Sigmoid colon (tissue), 7 donors: ENCODE measurements around the gene TMED1. TPM values are rescaled to one million over a fixed set of nuclear protein-coding genes. Genes with fewer than 3 reads are reported as not detected.

Source experiments
- DNase-seq: peaks from one replicate; pipeline ENCODE4 v3.0.0-alpha.2; 2019
- H3K27ac ChIP-seq, 4 donors: fragments of 200-600 bp; sonication (generic); one replicate each; pipeline ENCODE4 v1.5.1; 2016 to 2019; ENCODE audit warnings: mild to moderate bottlenecking in 1 of 4
- H3K27me3 ChIP-seq, 3 donors: fragments of 200-600 bp; sonication (generic); one replicate each; pipeline ENCODE4 v1.5.1; 2019; ENCODE audit warnings: mild to moderate bottlenecking in 1 of 3
- H3K36me3 ChIP-seq, 4 donors: fragments of 200-600 bp; sonication (generic); one replicate each; pipeline ENCODE4 v1.5.1; 2016 to 2019
- H3K4me1 ChIP-seq, 4 donors: fragments of 200-600 bp; sonication (generic); one replicate each; pipeline ENCODE4 v1.5.1; 2017 to 2019
- H3K4me3 ChIP-seq, 4 donors: fragments of 200-600 bp; sonication (generic); one replicate each; pipeline ENCODE4 v1.5.1; 2017 to 2019; ENCODE audit warnings: mild to moderate bottlenecking in 2 of 4, moderate library complexity in 1 of 4
- H3K9me3 ChIP-seq, 4 donors: fragments of 200-600 bp in 3 of 4; sonication (generic) in 3 of 4; one replicate each; pipeline versions ENCODE4 v1.5.1 to v1.6.1; 2013 to 2019
- CTCF ChIP-seq, 4 experiments: fragments of 450-650 bp in 3 of 4; fragments of 200-600 bp in 1 of 4; IDR thresholded peaks; one replicate each; pipeline ENCODE4 v1.5.1; 2016 to 2019; ENCODE audit warnings: antibody characterized with exemption in 4 of 4, mild to moderate bottlenecking in 3 of 4, moderate library complexity in 2 of 4
- EP300 ChIP-seq, 4 donors: sonication (generic); formaldehyde crosslinking; IDR thresholded peaks; one replicate each; pipeline ENCODE4 v1.6.1; 2017; ENCODE audit warnings: antibody characterized with exemption in 4 of 4
- POLR2A ChIP-seq, 2 donors: fragments of 450-650 bp; IDR thresholded peaks; one replicate each; pipeline ENCODE4 v1.6.1; 2016; ENCODE audit warnings: antibody characterized with exemption in 2 of 2, mild to moderate bottlenecking in 2 of 2, moderate library complexity in 2 of 2
- POLR2AphosphoS5 ChIP-seq, 4 donors: sonication (generic); formaldehyde crosslinking; IDR thresholded peaks; one replicate each; pipeline ENCODE4 v1.6.1; 2017; ENCODE audit warnings: antibody characterized with exemption in 4 of 4
- WGBS, 2 donors: extraction: QIAGEN DNeasy Blood & Tissue Kit; methylation state at CpG; one replicate each; pipeline ENCODE4 v1.1.7; 2013; 5-methylcytosine and 5-hydroxymethylcytosine counted together
- intact Hi-C: fragments of 100-400 bp; cut with DNase I; formaldehyde crosslinking; loops from one replicate; pipeline ENCODE4 v1.15.1; 2023
- polyA plus RNA-seq, 3 donors: library from polyadenylated mRNA; stranded (reverse); fragments of 200-250 nt; gene quantifications; one replicate each; pipeline ENCODE4 v1.2.3, GENCODE V29; 2013
- total RNA-seq, 4 donors: library from RNA; depleted of rRNA; stranded (reverse); fragments of >200 nt; gene quantifications; one replicate each; pipeline ENCODE4 v1.1.0, GENCODE V29; 2016
- donor health status: healthy with polysubstance abuse.
- donor health status: Bipolar disorder and iron deficiency.
- donor health status: healthy.

Gene TMED1
- total and polyA plus RNA-seq, 7 donors = 10.8 to 35.3 (median 21.8) TPM

GRCh38 chr19:10809651-10810285 is 26.2 kb downstream of the TMED1 start:
- H3K27me3 ChIP-seq = no peaks in the 10 kb centered on the region
- TF ChIP-seq CTCF (IDR thresholded peaks at IDR 0.05) (no peak), POLR2A (IDR thresholded peaks at IDR 0.05) (no peak), EP300 (IDR thresholded peaks at IDR 0.05) (no peak), POLR2AphosphoS5 (IDR thresholded peaks at IDR 0.05) (no peak)
- H3K36me3 ChIP-seq = peaks cover 0 to 90% (median 30%) of the 10 kb centered on the region in 4 donors
- peaks cover 0 to 16% (median 11%) of the 10 kb centered on the region in 4 donors for H3K4me1 ChIP-seq
- H3K9me3 ChIP-seq = no peaks in the 10 kb centered on the region
- no peak for DNase-seq
- 81 to 88% methylated on average over 15 of the region's 15 CpGs for WGBS, 2 donors
- no peak overlapping the region for H3K4me3 ChIP-seq
- no peak overlapping the region for H3K27ac ChIP-seq
- intact Hi-C loops = no loop called here

DNA sequence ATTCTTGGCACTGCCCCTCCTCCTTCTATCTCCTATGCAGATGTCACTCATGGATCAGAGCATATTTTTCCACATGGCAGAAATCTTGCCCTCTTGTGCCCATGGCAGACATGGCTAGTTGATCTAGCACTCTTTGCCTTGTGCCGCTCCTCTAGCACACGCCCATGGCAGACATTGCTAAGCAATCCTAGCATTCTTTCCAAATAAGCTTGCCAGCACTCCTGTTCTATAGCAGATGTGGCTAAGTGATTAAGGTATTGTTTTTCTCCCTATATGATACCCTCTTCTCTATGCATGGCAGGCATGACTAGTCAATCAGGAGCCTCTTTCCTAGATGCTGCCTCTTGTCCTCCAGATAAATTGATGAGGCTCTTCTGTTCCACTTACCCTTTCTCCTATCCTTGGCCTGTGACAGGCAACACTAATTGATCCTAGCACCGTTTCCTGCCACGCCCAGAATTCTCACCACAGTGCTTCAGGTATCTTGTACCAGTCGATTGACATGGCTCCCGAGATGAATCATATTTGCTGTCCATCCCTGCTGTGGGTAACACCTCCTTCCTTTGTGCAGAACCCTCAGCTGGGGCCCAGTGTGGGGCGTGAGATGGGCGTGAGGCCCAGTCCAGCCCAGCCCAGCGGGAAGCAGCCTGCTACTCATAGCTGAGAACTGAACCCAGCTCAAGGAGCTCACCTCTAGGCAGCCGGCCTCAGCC is 26.9 kb downstream of the TMED1 start:
- TF ChIP-seq POLR2A (IDR thresholded peaks at IDR 0.05) = no peak
- 60 to 64% methylated on average over 10 of the region's 10 CpGs for WGBS, 2 donors
- Histone ChIP-seq H3K4me3 (no peak overlapping the region), H3K36me3 (peaks cover 5 to 90% (median 32%) of the 10 kb centered on the region in 4 donors), H3K9me3 (no peaks in the 10 kb centered on the region), H3K27me3 (no peaks in the 10 kb centered on the region), H3K4me1 (peaks cover 0 to 16% (median 11%) of the 10 kb centered on the region in 4 donors), H3K27ac (no peak overlapping the region)
- intact Hi-C loops = no loop called here
- no peak for DNase-seq

GRCh38 chr19:10805758-10806247 is 30.2 kb downstream of the TMED1 start:
- Histone ChIP-seq H3K9me3 (no peaks in the 10 kb centered on the region), H3K36me3 (peaks cover 24 to 96% (median 47%) of the 10 kb centered on the region in 4 donors), H3K27ac (no peak overlapping the region), H3K27me3 (no peaks in the 10 kb centered on the region), H3K4me1 (no peaks in the 10 kb centered on the region), H3K4me3 (no peak overlapping the region)
- no peak for TF ChIP-seq EP300 (IDR thresholded peaks at IDR 0.05)
- TF ChIP-seq CTCF (IDR thresholded peaks at IDR 0.05) = no peak
- no peak for TF ChIP-seq POLR2A (IDR thresholded peaks at IDR 0.05)
- no peak for TF ChIP-seq POLR2AphosphoS5 (IDR thresholded peaks at IDR 0.05)
- no peak for DNase-seq
- intact Hi-C loops = no loop called here
- WGBS, 2 donors = 92 to 94% methylated on average over 11 of the region's 11 CpGs

GRCh38 chr19:10805065-10805757 is 30.8 kb downstream of the TMED1 start:
- Histone ChIP-seq H3K4me3 (no peak overlapping the region), H3K27me3 (no peaks in the 10 kb centered on the region), H3K9me3 (no peaks in the 10 kb centered on the region), H3K4me1 (peaks cover 0 to 6% (median 0%) of the 10 kb centered on the region in 4 donors), H3K27ac (no peak overlapping the region), H3K36me3 (peaks cover 24 to 96% (median 47%) of the 10 kb centered on the region in 4 donors)
- DNase-seq = no peak
- no peak for TF ChIP-seq EP300 (IDR thresholded peaks at IDR 0.05)
- TF ChIP-seq POLR2A (IDR thresholded peaks at IDR 0.05) = no peak
- no peak for TF ChIP-seq POLR2AphosphoS5 (IDR thresholded peaks at IDR 0.05)
- TF ChIP-seq CTCF (IDR thresholded peaks at IDR 0.05) = no peak
- 92 to 93% methylated on average over 11 of the region's 11 CpGs for WGBS, 2 donors
- intact Hi-C loops = no loop called here

GRCh38 chr19:10803252-10803651 is 32.8 kb downstream of the TMED1 start:
- H3K9me3 ChIP-seq = no peaks in the 10 kb centered on the region
- H3K4me3 ChIP-seq = no peak overlapping the region
- TF ChIP-seq POLR2AphosphoS5 (IDR thresholded peaks at IDR 0.05) = no peak
- no peak for TF ChIP-seq CTCF (IDR thresholded peaks at IDR 0.05)
- no peak for TF ChIP-seq EP300 (IDR thresholded peaks at IDR 0.05)
- no peak for TF ChIP-seq POLR2A (IDR thresholded peaks at IDR 0.05)
- H3K27me3 ChIP-seq = no peaks in the 10 kb centered on the region
- peaks cover 24 to 96% (median 45%) of the 10 kb centered on the region in 4 donors for H3K36me3 ChIP-seq
- intact Hi-C loops = no loop called here
- 97% methylated on average over 9 of the region's 9 CpGs for WGBS, 2 donors
- H3K27ac ChIP-seq = no peak overlapping the region
- no peak for DNase-seq
- H3K4me1 ChIP-seq = peaks cover 0 to 7% (median 0%) of the 10 kb centered on the region in 4 donors
